ENCODE data around the gene IZUMO1. TPM values are rescaled to one million over a fixed set of nuclear protein-coding genes. Genes with fewer than 3 reads are reported as not detected.

Gene IZUMO1
- total RNA-seq, 6 experiments from 2014 or later, result not detected

DNA sequence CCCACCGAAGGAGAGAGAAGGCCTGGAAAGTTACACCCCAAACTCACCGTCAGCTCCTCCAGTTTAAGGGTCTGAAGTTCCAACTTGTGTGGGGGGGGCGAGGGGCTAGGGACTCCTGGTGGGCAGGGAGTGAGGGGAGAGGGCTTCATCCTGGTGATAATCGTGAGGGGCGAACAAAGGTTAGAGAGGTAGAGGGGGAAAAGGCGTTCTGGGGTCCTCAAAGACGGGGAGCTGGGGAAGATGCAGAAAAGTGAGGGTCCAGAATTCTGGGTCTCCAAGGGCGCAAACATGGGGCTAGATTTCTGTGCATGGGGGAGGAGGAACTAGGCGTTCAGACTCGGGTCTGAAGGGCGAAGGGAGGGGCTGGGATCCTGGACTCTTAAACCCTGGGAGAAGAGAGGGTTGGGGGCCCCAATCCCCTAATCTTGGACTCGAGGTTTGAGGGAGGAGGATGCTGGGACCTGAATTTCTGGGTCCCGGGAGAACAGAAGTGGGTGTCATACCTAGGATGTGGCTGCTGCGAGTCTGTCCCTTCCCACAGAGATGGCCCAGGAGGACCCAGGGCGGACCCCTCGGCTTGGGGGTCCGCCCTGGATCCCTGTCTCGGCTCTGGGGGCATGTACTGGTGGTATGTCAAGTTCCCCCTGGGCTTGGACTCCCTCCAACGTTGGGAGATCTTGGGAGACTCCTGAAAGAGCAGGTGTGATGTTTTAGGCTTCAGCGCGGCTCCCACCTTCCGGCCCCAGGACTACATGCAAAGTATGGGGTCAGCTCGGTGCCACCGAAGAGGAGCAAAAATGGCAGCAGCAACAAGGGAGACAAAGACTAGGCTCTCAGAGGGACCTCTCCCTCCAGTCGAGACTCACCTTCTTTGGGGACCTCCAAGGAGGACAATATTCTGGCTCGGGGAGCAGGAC is 31.7 kb downstream of the IZUMO1 start:
- Mint-ChIP-seq H3K4me3 (peak overlapping the region; percentile 82), H3K27ac (peak overlapping the region; percentile 83), H3K27me3 (ENCODE audit: insufficient read depth) (no peaks in the 10 kb centered on the region; the same call in none of the 2 replicates), H3K9me3 (no peaks in the 10 kb centered on the region; the same call in 1 of the 2 replicates), H3K4me1 (ENCODE audit: low read depth) (peaks cover 42% of the 10 kb centered on the region), H3K36me3 (ENCODE audit: low read depth) (no peaks in the 10 kb centered on the region; the same call in 1 of the 2 replicates)
- DNase-seq, result no peak
- TF ChIP-seq, protein P1, sequence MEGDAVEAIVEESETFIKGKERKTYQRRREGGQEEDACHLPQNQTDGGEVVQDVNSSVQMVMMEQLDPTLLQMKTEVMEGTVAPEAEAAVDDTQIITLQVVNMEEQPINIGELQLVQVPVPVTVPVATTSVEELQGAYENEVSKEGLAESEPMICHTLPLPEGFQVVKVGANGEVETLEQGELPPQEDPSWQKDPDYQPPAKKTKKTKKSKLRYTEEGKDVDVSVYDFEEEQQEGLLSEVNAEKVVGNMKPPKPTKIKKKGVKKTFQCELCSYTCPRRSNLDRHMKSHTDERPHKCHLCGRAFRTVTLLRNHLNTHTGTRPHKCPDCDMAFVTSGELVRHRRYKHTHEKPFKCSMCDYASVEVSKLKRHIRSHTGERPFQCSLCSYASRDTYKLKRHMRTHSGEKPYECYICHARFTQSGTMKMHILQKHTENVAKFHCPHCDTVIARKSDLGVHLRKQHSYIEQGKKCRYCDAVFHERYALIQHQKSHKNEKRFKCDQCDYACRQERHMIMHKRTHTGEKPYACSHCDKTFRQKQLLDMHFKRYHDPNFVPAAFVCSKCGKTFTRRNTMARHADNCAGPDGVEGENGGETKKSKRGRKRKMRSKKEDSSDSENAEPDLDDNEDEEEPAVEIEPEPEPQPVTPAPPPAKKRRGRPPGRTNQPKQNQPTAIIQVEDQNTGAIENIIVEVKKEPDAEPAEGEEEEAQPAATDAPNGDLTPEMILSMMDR (IDR thresholded peaks at IDR 0.05), result no peak

DNA sequence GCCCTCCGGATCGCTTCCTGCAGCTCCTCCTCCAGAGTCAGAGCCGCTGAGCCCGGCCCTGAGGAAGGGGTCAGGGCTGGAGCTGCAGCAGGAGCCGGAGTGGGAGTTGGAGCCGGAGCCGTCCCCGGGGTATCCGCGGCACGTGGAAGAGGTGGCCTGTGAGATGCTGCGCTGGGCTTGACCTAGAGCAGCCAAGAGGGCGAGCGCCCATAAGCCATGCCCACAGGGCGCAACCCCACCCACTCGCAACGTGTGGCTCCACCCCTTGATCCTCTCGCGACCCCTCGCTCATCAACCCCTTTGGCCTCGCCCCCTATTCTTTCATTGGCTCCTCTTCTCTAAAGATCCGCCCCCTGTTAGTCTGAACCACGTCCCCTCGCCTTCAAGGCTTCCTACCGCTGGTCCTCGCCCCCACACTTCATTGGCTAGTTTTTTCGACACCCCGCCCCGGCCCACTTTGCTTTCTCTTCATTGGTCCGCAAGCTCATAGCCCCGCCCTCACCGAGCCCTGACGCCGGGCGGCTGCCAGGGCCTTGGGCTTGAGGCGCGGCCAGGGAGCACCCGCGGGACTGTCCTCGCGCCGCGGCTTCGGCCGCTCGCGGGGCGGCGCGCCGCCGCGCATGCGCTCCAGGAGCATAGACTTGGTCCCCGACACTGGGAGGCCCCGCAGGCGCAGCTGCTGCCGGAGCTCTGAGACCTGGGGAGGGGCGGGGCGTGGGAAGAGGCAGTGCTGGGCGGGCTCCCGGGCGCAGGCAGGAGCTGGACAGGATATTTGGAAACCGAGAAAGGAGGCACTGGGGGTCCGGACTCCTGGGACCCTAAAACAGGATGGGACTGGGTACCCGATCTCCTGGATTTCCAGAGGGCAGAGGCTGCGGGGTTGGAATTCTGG is 32.6 kb downstream of the IZUMO1 start:
- no peaks in the 10 kb centered on the region; the same call in none of the 2 replicates for H3K27me3 Mint-ChIP-seq (ENCODE audit: insufficient read depth)
- TF ChIP-seq, protein P1 (IDR thresholded peaks at IDR 0.05), result no peak
- DNase-seq, result peak; percentile 99
- no peaks in the 10 kb centered on the region; the same call in 1 of the 2 replicates for H3K9me3 Mint-ChIP-seq
- H3K4me1 Mint-ChIP-seq (ENCODE audit: low read depth), result peaks cover 42% of the 10 kb centered on the region
- H3K4me3 Mint-ChIP-seq, result peak overlapping the region; percentile 88
- no peaks in the 10 kb centered on the region; the same call in 1 of the 2 replicates for H3K36me3 Mint-ChIP-seq (ENCODE audit: low read depth)
- peak overlapping the region; percentile 83 for H3K27ac Mint-ChIP-seq

GRCh38 chr19:48713041-48713863 is 33.5 kb downstream of the IZUMO1 start:
- Mint-ChIP-seq H3K4me1 (ENCODE audit: low read depth) (peaks cover 36% of the 10 kb centered on the region), H3K27me3 (ENCODE audit: insufficient read depth) (no peaks in the 10 kb centered on the region; the same call in none of the 2 replicates), H3K36me3 (ENCODE audit: low read depth) (no peaks in the 10 kb centered on the region; the same call in 1 of the 2 replicates), H3K27ac (peak overlapping the region; percentile 43), H3K9me3 (no peaks in the 10 kb centered on the region; the same call in 1 of the 2 replicates), H3K4me3 (peak overlapping the region; percentile 88)
- DNase-seq, result no peak
- TF ChIP-seq, protein P1 (IDR thresholded peaks at IDR 0.05), result peak; percentile 40; the same call in 1 of the 2 replicates

DNA sequence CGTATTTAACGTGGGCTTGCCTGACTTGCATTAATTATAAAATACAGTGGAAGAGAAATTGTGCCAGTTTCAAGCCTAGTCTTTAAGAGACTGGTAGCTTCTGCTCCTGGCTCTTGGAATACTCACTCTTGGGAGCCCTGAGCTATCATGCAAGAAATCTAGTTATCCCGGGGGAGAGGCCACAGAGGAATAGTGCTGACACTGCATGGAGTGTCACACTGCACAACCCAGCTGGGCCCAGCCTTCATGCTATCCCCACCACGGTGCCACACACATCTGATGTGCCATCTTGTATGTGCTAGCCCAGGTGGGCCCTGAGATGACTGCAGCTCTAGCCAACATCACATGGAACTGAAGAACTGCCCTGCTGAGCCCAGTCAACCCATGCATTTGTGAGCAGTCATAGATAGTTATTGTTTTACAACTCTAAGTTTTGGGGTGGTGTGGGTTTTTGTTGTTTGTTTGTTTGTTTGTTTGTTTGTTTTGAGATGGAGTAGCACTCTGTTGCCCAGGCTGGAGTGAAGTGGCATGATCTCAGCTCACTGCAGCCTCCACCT is 35.5 kb downstream of the IZUMO1 start:
- Mint-ChIP-seq H3K9me3 (no peaks in the 10 kb centered on the region; the same call in 1 of the 2 replicates), H3K4me1 (ENCODE audit: low read depth) (peaks cover 24% of the 10 kb centered on the region), H3K27ac (no peak overlapping the region), H3K27me3 (ENCODE audit: insufficient read depth) (no peaks in the 10 kb centered on the region; the same call in none of the 2 replicates), H3K4me3 (no peak overlapping the region), H3K36me3 (ENCODE audit: low read depth) (no peaks in the 10 kb centered on the region; the same call in 1 of the 2 replicates)
- DNase-seq, result no peak
- TF ChIP-seq, protein P1 (IDR thresholded peaks at IDR 0.05), result no peak
